HuH-7.5 (cell line): ENCODE data around the gene PRKAA1.
"Not testable (repeated sequence)": the region's sequence is repeated elsewhere in the genome, so short reads cannot be mapped to it uniquely, and the experiment has no call there.

Source experiments
- DNase-seq: peaks from one replicate; pipeline ENCODE4 v3.0.0; 2011; ENCODE audit warnings: low spot score

Gene PRKAA1

GRCh38 chr5:40722497-40722911 is 75.7 kb downstream of the PRKAA1 start:
- not testable (repeated sequence) for DNase-seq

GRCh38 chr5:40720069-40720468 is 78.1 kb downstream of the PRKAA1 start:
- no peak for DNase-seq

- no peak for DNase-seq
These were observed 80.9 kb downstream of the PRKAA1 start for GRCh38 chr5:40717281-40717680.

- DNase-seq: no peak
These were observed 81.6 kb downstream of the PRKAA1 start for GRCh38 chr5:40716590-40716989.

GRCh38 chr5:40716000-40716399 is 82.2 kb downstream of the PRKAA1 start:
- no peak for DNase-seq

- DNase-seq: no peak
These were observed 84.2 kb downstream of the PRKAA1 start for GRCh38 chr5:40714001-40714400.

GRCh38 chr5:40710575-40710974 is 87.6 kb downstream of the PRKAA1 start:
- DNase-seq: not testable (repeated sequence)
